NCI-H2171 treated with DMSO at 0.1 percent for 48 hours (cell line): Measurements from ENCODE around the gene BTG2.

Experiments used
- DNase-seq: peaks from one replicate; lab custom pipeline; 2025; lab: John Stamatoyannopoulos, UW

Gene BTG2

GRCh38 chr1:203342192-203342940 lies 37.0 kb downstream of the BTG2 start:
- DNase-seq = peak; percentile 49

GRCh38 chr1:203343956-203344754 lies 38.8 kb downstream of the BTG2 start:
- no peak for DNase-seq

- DNase-seq = no peak
Measured at GRCh38 chr1:203346060-203346768, 40.9 kb downstream of the BTG2 start.

GRCh38 chr1:203346769-203347102 lies 41.4 kb downstream of the BTG2 start:
- DNase-seq = no peak

- no peak for DNase-seq
Measured at GRCh38 chr1:203349166-203349565, 43.8 kb downstream of the BTG2 start.

- DNase-seq = no peak
Measured at GRCh38 chr1:203349773-203350524, 44.6 kb downstream of the BTG2 start.

- no peak for DNase-seq
Measured at GRCh38 chr1:203351037-203351625, 45.8 kb downstream of the BTG2 start, which contains the start of gene FMOD. TSS of gene FMOD (minus strand) at chr1:203351122. CDS start at chr1:203348270, 2,852 bp downstream.

GRCh38 chr1:203353486-203353885 lies 48.2 kb downstream of the BTG2 start:
- no peak for DNase-seq

GRCh38 chr1:203354246-203354645 lies 48.9 kb downstream of the BTG2 start:
- no peak for DNase-seq

- no peak for DNase-seq
Measured at GRCh38 chr1:203359010-203359571, 53.8 kb downstream of the BTG2 start.
